NCI-H1436 treated with DMSO at 0.1 percent for 48 hours (cell line): Measurements from ENCODE around the gene NEK1.

Source experiments
- DNase-seq: peaks from one replicate; lab custom pipeline; 2025; lab: John Stamatoyannopoulos, UW

The NEK1 gene

DNA sequence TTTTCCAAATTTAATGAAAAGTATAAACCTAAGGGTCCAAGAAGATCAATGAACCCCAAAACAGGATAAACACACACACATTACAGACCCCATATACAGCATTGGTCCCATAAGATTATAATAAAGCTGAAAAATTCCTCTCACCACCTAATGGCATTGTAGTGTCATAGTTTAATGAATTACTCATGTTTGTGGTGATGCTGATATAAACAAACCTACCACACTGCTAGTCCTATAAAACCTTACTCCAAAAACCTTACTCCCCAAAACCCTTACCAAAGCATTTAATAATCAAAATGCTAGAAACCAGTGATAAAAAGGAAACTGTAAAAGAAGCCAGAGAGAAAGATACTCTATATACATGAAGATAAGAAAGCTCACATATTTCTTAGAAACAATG lies 193.5 kb downstream of the NEK1 start:
- DNase-seq, result no peak

DNA sequence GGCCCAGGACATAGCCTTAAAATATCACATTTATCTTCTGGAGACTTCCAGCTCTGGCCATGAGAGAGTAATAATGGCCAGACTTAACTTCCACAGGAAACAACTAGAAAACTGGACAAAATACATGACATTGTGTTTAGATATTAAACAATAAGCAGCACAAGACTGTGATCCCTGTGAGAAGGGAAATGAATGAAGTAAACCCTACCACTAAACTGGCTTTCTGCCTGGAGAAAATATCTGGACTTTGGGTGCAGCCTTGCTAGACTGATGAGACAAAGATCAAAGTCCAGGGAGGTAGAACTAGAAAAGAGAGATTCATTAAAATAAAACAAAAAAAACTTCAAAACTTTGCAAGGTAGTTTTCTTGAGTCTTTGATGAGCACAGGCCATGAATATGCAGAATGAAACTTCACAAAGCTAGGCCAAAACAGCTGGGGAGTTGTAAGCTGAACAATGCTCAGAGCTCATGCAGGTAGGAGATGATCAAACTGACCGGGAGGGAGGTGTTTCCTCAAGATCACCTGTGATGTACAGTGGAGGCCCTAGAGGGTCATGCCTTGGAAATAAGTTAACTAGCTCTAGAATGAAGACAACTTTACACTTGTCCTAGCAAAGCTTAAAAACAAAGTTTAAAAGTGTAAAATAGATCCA lies 194.6 kb downstream of the NEK1 start:
- no peak for DNase-seq

DNA sequence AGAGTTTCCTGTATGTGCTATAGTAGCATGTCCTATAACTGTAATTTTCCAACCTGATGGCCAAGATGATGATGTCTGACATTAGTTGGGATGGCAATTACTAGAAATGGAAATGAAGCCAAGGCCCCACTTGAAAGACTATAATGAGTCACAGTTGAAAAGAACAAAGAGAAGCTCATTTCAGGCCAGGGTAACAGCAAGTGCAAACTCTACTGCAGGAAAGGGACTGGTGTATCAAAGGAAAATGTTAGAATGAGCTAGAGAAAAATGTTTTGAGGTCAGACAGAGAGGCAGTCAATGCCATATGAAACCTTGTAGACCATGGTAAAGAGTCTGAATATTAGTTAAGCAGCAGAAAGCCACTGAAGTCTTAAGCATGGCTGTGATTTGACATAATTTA lies 195.4 kb downstream of the NEK1 start:
- DNase-seq, result no peak

DNA sequence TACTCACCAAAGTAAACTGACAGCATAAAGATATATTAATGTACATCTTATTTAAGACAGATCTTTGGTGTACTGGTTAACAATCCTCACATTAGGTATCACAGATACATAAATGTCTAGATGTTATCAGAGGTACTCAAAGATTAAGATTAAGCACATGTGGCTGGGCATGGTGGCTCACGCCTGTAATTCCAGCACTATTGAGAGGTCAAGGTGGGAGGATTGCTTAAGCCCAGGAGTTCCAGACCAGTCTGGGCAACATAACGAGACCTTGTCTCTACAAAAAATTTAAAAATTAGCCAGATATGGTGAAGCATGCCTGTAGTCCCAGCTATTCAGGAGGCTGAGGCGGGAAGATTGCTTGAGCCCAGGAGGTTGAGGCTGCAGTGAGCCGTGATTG lies 195.9 kb downstream of the NEK1 start:
- no peak for DNase-seq

DNA sequence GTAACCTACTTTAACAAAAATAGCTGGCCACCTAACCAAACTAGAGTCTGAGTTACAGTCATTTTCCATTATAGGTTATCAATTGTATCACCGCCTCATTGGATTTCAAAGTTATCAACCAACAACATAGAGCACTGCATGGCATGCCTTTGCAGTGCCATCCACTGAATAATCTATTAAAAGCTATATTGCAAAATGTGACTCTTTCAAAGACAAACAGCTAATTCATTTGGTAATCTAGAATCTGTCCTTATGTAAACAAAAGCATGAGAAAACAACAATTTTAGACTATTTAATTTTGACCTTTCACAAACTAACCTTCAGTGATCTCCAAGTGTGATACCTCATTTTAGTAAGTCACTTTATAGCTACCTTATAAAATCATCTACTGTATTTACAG lies 197.5 kb downstream of the NEK1 start:
- DNase-seq, result no peak

DNA sequence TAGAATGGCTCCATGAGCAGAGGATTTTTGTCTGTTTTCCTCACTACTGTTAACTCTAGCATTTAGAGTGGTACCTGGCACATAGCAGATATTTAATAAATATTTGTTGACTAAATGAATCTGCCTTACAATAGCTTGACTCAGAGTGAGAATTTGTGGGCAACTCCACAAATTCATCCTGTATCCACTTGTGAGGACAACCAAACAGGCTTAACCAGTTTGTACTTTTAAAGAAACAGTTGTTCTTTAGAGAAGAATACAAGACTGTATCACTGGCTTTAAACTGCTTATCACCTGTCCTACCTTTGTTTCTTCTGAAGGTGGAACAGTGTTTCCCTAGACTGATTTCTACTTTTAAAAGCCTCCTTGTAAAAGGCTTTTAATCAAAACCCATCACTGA lies 200.3 kb downstream of the NEK1 start:
- DNase-seq, result no peak

DNA sequence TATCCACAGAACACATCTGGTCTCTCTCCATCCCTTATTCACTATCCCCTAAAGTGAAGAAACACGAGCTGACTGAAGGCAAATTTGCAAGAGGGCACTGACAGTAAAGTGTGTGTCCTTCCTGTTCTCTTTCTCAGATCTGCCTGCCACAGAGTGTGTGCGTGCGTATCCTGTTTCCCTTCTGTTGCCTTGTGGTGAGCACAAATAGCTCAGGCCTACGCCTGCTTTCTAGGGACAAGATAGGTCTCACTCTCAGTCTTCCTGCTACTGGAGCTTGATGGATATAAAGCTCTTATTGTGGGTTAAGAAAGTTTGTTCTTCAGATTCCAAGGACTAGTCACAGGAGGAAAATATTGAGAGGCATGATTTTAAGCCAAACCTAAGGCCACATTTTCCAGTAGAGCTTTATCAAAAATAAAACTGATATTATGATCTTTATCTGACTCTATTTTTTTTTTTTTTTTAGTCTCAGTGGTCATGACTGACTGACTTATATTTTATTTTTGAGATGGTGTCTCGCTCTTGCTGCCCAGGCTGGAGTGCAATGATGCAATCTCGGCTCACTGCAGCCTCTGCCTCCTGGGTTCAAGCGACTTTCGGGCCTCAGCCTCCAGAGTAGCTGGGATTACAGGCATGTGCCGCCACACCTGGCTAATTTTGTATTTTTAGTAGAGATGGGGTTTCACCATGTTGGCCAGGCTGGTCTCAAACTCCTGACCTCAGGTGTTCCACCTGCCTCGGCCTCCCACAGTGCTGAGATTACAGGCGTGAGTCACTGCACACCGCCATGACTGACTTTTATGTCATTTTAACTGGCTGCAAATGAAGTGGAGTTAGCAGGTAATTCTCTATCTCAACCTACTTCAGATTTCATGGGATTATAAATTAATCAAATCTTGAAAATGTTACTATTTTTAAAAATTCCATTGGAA lies 201.3 kb downstream of the NEK1 start:
- DNase-seq, result no peak

DNA sequence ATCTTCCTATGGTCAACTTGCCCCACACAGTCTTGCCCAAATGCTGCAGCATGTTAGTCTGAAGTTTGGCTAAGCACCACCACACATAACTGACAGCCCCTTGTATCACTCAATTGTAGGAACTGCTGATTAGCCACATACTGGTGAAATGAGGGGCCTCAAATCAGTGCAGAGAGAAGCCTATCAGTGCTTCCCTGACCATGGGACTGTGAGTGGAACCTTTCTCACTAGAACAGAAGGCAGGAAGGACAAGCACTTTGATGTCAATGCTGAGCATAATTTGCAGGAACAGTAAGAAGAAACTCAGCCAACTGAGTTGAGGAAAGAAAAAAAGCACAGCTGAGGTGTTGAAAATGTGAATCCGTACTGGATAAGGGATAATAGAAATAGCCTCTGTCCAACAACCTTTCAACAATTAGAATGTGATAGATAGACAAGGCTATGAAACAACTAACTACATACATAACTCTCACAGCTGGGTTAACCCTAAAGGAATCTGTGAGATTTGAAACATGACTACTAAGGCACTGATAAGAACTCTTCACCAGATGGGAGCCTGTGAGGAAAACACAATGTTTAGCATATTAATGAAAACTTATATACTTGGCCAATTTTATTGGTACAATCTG lies 205.1 kb downstream of the NEK1 start:
- no peak for DNase-seq

DNA sequence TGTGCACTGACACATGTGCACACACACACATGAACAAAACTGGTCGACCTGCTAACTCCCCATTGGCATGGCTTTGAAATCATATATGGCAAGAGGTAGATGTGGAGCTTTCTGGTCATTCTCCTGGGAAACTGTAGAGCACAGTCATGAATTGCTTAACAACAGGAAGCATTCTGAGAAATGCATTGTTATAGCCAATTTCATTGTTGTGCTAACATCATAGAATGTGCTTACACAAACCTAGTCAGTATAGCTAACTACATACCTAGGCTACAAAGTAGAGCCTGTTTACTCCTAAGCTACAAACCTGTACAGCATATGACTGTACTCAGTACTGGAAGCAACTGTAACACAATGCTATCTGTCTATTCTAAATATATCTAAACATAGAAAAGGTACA lies 207.4 kb downstream of the NEK1 start:
- DNase-seq, result no peak

DNA sequence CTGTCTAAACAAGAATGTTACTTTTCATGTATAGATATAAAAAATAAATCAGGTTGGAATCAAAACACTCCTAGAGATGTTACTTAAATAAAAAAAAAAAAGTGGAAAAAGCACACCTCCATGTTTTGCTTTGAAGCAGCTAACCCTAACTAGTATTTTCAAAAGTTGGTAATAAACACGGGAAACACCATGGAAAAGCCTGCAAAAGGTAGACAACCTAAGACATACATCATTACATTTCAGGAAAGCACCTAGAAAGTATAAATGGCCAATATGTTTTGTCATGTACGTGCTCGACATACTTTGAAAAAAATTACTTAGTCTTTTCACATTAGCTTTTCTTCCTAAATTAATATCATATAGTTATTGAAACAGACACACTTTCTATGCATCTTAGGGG lies 211.6 kb downstream of the NEK1 start:
- no peak for DNase-seq

DNA sequence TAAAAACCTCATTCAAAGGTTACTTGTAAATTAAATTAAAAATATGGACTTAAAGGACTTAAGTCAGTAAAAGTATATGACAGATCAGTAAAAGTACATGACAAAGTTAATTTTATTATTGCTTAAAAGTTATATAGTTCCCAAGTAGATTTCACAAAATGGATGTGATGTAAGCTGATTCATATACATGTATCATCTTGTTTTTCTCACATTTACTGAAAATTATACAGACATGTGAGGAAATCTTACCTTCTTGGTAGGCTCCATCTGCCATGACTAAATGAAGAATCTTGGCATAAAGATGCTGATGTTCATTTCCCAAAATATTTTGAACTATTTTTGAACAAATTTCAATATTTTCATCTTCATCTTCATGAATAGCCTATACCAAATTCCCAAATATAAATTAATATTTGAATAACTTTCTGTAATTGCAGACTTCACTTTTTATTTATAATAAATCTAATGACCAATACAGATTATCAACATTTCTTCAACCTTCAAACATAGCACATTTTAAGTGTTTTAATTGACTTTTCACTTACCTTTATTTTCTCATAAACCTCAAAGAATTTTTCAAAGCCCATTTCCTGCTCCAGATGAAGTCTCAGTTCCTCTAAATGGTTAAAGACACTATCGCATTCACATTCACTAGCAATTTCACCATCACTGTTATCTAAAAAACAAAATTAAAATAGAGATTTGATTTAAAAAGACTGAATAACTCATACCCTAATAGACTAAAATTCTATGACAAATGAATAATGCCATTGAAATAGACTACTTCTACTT lies 212.2 kb downstream of the NEK1 start:
- no peak for DNase-seq

DNA sequence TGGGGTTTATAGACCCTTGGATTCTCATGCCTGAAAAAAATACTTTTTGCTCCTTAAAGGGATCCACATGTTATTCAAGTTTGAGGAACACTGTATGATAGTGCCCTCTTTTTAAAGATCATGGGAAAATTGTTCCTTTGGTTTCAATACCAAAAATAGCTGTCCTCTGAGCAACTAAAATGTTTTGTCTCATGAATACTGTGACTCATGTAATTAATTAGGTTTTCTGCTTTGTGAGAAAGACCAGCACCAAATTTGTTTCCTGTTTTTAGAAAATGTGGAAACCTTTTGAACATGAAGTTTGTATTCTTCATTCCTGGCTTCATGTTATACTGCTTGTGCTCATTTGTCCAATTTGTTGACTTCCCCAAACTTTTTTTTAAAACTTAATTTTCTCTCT lies 214.1 kb downstream of the NEK1 start:
- DNase-seq, result no peak

DNA sequence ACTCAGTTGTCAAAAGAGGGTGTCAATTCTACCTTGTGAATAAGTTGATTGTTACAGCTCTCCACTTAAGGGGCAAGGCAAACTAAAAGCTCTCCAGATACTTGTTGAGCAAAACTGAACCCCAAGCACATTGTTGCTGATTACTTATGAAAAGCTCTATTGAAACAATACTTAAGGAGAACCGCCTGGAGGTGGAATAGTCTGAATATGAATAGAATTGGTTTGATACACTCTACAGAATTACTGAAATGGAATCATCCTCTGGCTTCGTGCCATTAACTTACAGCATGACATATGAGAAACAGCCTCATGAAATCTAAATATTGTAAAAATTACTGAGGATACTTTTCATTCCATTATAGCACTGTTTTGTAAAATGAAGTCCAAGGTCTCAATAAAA lies 214.6 kb downstream of the NEK1 start:
- DNase-seq, result peak; percentile 21

DNA sequence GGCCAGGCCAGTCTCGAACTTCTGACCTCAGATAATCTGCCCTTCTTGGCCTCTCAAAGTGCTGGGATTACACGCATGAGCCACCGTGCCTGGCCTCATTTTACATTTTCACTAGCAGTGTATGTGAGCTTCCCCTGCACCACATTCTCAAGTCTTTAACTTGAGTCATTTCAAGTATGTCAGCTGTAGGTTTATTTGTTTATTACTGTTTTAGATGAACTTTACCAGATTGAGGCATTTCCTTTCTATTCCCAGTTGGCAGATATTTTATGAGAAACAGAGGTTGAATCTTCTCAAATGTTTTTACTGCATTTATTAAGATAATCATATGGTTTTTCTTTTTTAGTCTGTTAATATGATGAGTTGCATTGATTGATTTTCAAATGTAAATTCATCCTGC lies 227.0 kb downstream of the NEK1 start:
- DNase-seq, result no peak

DNA sequence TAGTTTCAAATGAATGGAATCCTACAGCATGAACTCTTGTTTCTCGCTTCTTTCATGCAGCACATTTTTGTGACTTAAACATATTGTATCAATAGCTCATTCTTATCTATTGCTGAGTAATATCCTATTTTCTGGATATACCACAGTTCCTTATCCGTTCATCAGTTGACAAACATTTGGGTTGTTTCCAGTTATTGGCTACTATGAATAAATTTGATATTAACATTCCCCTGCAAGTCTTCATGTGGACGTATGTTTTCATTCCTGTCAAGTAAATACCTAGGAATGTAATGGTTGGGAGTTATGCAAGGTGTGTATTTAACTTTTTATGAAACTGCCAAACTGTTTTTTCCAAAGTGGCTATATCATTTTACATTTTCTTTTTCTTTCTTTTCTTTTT lies 227.6 kb downstream of the NEK1 start:
- DNase-seq, result no peak

DNA sequence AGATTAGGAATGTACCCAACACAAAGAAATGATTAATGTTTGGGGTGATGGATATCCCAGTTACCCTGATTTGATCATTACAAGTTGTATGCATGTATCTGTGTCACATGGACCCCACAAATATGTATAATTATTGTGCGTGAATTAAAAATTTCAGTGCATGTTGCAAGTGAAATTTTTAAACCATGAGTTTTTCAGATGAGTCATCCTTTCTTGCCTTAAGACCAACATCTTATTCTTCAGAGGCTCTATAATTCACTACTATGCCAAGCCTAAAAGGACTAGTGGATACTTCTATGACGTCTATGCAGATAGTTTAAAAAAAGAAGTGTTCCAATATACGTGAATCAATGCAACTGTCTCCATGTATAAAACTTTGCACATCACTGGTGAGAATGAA lies 228.7 kb downstream of the NEK1 start:
- no peak for DNase-seq

DNA sequence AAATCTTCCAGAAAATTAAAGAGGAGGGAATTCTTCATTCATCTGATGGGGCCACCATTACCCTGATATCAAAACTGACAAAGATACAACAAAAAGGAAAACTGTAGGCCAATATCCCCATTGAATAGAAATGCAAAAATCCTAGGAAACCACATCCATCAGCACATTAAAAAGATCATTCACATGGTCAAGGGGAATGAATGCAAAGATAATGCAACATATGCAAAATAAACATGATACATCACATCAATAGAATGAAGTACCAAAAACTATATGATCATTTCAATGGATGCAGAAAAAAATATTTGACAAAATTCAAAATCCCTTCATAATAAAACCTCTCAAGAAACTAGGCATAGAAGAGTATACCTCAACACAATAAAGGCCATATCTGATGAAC lies 232.7 kb downstream of the NEK1 start:
- no peak for DNase-seq

DNA sequence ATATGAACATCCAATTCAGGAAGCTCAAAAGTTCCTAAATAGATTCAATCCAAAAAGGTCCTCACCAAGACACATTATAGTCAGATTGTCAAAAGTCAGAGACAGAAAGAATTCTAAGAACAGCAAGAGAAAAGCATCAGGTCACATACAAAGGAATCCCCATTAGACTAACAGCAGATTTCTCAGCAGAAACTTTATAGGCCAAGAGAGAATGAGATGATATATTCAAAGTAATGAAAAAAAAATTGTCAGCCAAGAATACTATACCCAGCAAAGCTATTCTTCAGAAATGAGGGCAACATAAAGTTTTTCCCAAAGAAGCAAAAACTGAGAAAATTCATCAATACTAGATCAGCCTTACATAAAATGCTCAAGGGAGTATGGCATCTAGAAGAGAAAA lies 235.0 kb downstream of the NEK1 start:
- DNase-seq, result no peak

DNA sequence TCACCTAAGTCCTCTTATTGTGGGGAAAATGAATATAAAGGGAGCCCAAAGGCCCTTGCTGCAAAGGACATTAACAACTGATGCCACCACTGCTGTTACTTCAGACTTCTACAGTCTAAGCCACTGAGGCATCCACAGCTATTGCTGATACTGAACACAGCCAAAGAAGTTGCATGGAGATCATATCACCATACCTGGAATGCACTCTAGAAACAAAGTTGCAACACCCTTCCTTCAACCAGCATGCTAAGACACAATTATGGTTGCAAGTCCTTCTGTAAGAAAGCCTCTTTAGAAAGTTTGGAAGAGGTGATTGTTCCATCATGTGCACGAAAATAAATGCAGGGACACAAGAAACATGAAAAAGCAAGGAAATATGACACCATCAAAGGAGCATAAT lies 236.0 kb downstream of the NEK1 start:
- DNase-seq, result no peak

DNA sequence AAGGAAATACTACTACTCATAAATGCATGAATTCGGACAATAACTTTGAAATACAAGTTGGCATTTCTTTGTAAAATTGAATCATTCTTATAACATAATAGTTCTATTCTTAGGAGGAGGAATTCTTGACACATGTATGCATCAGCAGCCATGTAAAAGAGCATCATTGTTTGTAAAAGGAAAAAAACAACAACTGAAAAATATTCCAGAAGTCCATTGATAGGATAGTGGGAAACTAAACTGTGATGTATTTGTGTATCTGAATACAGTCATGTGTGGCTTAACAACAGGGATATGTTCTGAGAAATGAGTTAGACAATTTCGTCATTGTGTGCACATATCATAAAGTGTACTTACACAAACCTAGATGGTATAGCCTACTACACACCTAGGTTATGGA lies 239.6 kb downstream of the NEK1 start:
- DNase-seq, result no peak

DNA sequence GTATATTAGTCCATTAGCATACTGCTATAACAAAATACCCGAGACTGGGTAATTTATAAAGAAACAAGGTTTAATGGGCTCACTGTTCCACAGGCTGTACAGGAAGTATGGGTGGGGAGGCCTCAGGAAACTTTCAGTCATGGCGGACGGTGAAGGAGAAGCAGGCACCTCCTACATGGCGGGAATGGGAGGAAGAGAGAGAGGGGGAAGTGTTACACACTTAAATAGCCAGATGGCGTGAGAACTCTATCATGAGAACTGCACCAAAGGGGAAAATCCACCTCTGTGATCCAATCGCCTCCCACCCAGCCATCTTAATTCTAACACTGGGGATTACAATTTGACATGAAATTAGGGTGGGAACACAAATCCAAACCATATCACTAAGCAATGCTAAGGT lies 242.7 kb downstream of the NEK1 start:
- no peak for DNase-seq

DNA sequence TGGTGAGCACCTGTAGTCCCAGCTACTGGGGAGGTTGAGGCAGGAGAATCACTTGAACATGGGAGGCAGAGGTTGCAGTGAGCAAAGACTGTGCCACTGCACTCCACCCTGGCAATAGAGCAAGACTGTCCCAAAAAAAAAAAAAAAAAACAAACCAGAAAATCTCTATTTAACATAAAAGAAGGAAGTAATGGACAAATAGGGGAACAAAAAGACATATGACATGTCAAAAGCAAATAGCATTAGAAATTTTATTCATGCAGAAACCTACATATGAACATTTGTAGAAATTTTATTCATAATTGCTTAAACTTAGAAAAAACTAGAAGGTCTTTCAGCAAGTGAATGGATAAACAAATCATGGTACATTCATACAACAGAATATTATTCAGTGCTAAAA lies 244.6 kb downstream of the NEK1 start:
- DNase-seq, result no peak
